Activated CD4-positive, alpha-beta T cell treated with anti-CD3 and anti-CD28 coated beads for 4 hours (primary cell): ENCODE measurements around the gene PCDHGA11.
"Not testable (repeated sequence)": the region's sequence is repeated elsewhere in the genome, so short reads cannot be mapped to it uniquely, and the experiment has no call there.

Experiments
- DNase-seq, 2 donors: peaks; one replicate each; pipeline ENCODE4 v3.0.0-alpha.2; 2020

PCDHGA11 gene

DNA sequence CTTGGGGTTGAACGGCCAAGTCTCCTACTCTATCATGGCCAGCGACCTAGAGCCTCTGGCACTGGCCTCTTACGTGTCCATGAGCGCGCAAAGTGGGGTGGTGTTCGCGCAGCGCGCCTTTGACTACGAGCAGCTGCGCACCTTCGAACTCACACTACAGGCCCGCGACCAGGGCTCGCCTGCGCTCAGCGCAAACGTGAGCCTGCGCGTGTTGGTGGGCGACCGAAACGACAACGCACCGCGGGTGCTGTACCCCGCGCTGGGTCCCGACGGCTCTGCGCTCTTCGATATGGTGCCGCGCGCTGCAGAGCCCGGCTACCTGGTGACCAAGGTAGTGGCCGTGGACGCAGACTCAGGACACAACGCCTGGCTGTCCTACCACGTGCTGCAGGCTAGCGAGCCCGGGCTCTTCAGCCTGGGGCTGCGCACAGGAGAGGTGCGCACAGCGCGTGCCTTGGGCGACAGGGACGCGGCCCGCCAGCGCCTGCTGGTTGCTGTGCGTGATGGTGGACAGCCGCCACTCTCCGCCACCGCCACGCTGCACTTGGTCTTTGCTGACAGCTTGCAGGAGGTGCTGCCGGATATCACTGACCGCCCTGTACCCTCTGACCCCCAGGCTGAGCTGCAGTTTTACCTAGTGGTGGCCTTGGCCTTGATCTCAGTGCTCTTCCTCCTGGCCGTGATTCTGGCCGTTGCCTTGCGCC lies 21.1 kb upstream of the PCDHGA11 start:
- DNase-seq: no peak

DNA sequence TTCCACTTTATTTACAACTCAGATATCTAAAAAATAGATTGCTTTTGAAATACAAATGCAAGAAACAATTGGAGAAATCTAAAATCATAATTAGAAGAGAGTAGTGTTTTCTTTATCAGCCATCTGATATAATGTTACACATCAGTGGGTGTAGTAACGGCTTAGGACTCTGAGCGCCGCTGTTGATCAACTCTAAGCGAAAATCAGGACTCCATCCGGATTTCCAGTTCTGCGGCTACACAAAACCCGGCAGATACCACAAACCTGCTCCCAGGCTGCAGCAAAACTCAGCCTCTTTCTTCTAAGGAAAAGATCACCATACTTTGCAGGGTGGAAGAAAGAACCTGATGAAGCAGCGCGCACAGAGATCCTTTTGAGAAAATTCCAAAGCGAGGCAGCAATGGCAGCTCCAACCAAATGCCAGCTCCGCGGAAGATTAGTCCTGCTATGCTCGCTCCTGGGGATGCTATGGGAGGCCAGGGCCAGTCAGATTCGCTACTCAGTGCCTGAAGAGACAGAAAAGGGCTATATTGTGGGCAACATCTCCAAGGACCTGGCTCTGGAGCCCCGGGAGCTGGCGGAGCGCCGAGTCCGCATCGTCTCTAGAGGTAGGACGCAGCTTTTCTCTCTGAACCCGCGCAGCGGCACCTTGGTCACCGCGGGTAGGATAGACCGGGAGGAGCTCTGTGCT lies 18.2 kb upstream of the PCDHGA11 start, which contains the start of gene PCDHGA9:
Gene PCDHGA9 (plus strand): TSS at position 226 of the 691 bp plus-strand sequence. CDS start 175 bp downstream, at position 401.
- DNase-seq: no peak

DNA sequence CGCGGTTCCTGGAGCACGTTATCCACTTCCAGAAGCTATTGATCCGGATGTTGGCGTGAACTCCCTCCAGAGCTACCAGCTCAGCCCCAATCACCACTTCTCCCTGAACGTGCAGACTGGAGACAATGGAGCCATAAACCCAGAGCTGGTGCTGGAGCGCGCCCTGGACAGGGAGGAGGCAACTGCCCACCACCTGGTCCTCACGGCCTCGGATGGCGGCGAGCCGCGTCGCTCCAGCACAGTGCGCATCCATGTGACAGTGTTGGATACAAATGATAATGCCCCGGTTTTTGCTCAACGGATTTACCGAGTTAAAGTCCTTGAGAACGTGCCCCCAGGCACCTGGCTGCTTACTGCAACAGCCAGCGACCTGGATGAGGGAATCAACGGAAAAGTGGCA lies 17.5 kb upstream of the PCDHGA11 start:
- no peak for DNase-seq

DNA sequence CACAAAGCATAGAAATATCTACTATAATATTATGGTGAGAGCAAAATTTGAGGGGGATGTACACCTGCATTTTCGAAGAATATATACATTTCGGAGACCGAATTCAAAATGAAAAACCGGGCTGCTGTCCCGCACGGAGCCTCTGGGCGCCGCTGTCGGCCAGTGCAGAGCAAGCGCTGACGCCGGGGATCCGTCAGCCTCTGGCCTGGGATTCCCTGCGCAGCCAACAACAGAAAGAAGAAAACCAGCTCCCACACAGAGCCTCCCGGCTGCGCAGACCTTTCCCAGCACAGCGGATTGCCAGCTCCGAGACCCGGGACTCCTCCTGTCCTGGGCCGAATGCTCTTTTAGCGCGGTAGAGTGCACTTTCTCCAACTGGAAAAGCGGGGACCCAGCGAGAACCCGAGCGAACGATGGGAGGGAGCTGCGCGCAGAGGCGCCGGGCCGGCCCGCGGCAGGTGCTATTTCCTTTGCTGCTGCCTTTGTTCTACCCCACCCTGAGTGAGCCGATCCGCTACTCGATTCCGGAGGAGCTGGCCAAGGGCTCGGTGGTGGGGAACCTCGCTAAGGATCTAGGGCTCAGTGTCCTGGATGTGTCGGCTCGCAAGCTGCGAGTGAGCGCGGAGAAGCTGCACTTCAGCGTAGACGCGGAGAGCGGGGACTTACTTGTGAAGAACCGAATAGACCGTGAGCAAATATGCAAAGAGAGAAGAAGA lies 12.9 kb upstream of the PCDHGA11 start, which contains the start of gene PCDHGB6:
Gene PCDHGB6 (plus strand): TSS at position 232 of the 716 bp plus-strand sequence. CDS start 182 bp downstream, at position 414.
- DNase-seq: not testable (repeated sequence)

DNA sequence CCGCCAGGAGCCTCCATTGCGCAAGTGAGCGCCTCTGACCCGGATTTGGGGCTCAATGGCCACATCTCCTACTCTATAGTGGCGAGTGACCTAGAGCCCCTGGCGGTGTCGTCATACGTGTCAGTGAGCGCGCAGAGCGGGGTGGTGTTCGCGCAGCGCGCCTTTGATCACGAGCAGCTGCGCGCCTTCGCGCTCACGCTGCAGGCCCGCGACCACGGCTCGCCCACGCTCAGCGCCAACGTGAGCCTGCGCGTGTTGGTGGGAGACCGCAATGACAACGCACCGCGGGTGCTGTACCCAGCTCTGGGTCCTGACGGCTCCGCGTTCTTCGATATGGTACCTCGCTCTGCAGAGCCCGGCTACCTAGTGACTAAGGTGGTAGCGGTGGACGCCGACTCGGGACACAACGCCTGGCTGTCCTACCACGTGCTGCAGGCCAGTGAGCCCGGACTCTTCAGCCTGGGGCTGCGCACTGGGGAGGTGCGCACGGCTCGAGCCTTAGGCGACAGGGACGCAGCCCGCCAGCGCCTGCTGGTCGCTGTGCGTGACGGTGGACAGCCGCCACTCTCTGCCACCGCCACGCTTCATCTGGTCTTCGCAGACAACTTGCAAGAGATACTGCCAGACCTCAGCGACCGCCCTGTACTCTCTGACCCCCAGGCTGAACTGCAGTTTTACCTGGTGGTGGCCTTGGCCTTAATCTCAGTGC lies 11.1 kb upstream of the PCDHGA11 start:
- no peak for DNase-seq

DNA sequence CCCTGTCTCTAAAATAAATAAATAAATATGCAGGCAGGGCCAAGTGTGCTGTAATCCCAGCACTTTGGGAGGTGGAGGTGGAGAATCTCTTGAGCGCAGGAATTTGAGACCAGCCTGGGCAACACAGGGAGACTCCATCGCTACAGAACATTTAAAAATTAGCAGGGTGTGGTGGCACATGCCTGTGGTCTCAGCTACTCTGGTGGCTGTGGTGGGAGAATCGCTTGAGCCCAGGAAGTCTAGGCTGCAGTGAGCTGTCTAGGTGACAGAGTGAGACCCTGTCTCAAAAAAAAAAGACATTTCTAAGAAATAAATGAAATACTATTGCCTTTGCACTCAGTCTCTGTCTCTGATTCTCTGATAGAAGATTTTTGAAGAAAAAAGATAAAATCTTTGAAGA lies 9.3 kb upstream of the PCDHGA11 start:
- DNase-seq: no peak

DNA sequence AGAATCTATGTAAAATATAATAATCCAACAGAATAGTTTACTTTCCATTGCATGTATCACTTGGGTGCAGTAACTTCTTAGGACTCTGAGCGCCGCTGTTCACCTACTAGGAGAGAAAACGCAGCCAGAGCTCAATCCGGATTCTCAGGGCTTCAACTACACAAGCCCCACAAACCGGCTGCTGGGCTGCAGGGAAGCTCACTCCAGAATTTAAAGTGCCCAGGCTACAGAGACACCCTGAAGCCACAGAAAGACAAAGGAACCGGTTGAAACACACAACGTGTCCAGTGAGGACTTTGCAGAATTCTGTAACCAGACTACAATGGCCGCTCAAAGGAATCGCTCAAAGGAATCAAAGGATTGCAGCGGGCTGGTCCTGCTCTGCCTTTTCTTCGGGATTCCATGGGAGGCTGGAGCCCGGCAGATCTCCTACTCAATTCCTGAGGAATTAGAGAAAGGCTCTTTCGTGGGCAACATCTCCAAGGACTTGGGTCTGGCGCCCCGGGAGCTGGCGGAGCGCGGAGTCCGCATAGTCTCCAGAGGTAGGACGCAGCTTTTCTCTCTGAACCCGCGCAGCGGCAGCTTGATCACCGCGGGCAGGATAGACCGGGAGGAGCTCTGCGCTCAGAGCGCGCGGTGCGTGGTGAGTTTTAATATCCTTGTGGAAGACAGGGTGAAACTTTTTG lies 7.9 kb upstream of the PCDHGA11 start, which contains the start of gene PCDHGA10:
Gene PCDHGA10 (plus strand): TSS at position 134 of the 686 bp plus-strand sequence. CDS start 189 bp downstream, at position 323.
- DNase-seq: peak; percentile 44 to 52

DNA sequence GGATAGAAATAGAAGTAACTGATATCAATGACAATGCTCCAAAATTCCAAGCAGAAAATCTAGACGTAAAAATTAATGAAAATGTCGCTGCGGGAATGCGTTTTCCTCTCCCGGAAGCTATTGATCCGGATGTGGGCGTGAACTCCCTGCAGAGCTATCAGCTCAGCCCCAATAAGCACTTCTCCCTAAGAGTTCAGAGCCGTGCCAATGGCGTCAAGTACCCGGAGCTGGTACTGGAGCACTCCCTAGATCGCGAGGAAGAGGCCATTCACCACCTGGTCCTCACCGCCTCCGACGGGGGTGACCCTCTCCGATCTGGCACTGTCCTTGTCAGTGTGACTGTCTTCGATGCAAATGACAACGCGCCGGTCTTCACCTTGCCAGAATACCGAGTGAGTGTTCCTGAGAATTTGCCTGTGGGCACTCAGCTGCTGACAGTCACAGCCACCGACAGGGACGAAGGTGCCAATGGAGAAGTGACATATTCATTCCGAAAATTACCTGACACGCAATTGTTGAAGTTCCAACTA lies 7.2 kb upstream of the PCDHGA11 start:
- no peak for DNase-seq

DNA sequence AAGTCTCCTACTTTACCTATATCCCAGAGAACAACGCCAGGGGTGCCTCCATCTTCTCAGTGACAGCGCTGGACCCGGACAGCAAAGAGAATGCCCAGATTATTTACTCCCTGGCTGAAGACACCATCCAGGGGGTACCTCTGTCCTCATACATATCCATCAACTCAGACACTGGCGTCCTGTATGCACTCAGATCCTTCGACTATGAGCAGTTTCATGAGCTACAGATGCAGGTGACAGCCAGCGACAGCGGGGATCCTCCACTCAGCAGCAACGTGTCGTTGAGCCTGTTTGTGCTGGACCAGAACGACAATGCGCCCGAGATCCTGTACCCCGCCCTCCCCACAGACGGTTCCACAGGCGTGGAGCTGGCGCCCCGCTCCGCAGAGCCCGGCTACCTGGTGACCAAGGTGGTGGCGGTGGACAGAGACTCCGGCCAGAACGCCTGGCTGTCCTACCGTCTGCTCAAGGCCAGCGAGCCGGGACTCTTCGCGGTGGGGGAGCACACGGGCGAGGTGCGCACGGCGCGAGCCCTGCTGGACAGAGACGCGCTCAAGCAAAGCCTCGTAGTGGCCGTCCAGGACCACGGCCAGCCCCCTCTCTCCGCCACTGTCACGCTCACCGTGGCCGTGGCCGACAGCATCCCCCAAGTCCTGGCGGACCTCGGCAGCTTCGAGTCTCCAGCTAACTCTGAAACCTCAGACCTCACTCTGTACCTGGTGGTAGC lies 6.1 kb upstream of the PCDHGA11 start:
- not testable (repeated sequence) for DNase-seq

DNA sequence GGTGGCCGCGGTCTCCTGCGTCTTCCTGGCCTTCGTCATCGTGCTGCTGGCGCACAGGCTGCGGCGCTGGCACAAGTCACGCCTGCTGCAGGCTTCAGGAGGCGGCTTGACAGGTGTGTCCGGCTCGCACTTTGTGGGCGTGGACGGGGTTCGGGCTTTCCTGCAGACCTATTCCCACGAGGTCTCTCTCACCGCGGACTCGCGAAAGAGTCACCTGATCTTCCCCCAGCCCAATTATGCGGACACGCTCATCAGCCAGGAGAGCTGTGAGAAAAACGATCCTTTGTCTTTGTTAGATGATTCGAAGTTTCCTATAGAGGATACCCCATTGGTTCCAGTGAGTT lies 5.6 kb upstream of the PCDHGA11 start:
- not testable (repeated sequence) for DNase-seq

DNA sequence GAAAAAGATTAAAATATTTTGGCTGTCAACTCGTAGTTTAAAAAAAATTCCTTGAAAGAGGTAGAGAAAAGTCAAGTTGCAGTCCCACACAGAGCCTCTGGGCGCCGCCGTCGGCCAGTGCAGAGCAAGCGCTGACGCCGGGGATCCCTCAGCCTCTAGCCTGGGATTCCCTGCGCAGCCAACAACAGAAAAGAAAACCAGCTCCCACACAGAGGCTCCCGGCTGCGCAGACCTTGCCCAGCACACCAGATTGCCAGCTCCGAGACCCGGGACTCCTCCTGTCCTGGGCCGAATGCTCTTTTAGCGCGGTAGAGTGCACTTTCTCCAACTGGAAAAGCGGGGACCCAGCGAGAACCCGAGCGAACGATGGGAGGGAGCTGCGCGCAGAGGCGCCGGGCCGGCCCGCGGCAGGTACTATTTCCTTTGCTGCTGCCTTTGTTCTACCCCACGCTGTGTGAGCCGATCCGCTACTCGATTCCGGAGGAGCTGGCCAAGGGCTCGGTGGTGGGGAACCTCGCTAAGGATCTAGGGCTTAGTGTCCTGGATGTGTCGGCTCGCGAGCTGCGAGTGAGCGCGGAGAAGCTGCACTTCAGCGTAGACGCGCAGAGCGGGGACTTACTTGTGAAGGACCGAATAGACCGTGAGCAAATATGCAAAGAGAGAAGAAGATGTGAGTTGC lies 3.2 kb upstream of the PCDHGA11 start, which contains the start of gene PCDHGB7:
Gene PCDHGB7 (plus strand): TSS at position 184 of the 679 bp plus-strand sequence. CDS start 183 bp downstream, at position 367.
- not testable (repeated sequence) for DNase-seq

DNA sequence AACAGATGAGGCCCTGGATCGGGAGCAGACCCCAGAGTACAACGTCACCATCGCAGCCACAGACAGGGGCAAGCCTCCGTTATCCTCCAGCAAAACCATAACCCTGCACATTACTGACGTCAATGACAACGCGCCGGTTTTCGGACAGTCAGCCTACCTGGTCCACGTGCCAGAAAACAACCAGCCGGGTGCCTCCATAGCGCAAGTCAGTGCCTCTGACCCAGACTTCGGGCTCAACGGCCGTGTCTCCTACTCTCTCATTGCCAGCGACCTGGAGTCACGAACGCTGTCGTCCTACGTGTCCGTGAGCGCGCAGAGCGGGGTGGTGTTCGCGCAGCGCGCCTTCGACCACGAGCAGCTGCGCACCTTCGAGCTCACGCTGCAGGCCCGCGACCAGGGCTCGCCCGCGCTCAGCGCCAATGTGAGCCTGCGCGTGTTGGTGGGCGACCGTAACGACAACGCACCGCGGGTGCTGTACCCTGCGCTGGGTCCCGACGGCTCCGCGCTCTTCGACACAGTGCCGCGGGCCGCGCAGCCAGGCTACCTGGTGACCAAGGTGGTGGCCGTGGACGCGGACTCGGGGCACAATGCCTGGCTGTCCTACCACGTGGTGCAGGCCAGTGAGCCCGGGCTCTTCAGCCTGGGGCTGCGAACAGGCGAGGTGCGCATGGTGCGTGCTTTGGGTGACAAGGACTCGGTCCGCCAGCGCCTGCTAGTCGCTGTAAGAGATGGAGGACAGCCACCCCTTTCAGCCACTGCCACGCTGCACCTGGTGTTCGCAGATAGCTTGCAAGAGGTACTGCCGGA lies 1.6 kb upstream of the PCDHGA11 start:
- no peak for DNase-seq

DNA sequence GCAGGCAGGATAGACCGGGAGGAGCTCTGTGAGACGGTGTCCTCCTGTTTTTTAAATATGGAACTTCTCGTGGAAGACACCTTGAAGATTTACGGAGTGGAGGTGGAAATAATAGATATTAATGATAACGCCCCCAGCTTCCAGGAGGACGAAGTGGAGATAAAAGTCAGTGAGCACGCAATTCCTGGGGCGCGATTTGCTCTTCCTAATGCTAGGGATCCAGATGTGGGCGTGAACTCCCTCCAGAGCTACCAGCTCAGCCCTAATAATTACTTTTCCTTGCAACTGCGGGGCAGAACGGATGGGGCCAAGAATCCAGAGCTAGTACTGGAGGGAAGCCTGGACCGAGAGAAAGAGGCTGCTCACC lies 621 bp downstream of the PCDHGA11 start:
- DNase-seq: no peak

DNA sequence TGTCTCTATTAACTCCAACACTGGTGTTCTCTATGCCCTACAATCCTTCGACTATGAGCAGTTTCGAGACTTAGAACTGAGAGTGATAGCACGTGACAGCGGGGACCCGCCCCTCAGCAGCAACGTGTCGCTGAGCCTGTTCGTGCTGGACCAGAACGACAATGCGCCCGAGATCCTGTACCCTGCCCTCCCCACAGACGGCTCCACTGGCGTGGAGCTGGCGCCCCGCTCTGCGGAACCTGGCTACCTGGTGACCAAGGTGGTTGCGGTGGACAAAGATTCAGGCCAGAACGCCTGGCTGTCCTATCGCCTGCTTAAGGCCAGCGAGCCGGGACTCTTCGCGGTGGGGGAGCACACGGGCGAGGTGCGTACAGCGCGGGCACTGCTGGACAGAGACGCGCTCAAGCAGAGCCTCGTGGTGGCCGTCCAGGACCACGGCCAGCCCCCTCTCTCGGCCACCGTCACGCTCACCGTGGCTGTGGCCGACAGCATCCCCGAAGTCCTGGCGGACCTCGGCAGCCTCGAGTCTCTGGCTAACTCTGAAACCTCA lies 2.0 kb downstream of the PCDHGA11 start:
- DNase-seq: no peak

DNA sequence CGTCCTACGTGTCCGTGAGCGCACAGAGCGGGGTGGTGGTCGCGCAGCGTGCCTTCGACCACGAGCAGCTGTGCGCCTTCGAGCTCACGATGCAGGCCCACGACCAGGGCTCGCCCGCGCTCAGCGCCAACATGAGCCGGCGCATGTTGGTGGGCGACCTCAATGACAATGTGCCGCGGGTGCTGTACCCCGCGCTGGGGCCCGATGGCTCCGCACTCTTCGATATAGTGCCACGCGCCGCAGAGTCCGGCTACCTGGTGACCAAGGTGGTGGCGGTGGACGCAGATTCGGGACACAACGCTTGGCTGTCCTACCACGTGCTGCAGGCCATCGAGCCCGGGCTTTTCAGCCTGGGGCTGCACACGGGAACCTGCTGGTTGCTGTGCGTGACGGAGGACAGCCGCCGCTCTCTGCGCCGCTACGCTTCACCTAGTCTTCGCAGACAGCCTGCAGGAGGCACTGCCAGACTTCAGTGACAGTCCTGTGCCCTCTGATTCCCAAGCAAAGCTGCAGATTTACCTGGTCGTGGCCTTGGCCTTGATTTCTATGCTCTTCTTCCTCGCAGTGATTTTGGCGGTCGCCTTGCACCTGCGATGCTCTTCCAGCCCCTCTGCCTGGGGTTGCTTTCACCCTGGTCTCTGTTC lies 7.1 kb downstream of the PCDHGA11 start:
- no peak for DNase-seq

DNA sequence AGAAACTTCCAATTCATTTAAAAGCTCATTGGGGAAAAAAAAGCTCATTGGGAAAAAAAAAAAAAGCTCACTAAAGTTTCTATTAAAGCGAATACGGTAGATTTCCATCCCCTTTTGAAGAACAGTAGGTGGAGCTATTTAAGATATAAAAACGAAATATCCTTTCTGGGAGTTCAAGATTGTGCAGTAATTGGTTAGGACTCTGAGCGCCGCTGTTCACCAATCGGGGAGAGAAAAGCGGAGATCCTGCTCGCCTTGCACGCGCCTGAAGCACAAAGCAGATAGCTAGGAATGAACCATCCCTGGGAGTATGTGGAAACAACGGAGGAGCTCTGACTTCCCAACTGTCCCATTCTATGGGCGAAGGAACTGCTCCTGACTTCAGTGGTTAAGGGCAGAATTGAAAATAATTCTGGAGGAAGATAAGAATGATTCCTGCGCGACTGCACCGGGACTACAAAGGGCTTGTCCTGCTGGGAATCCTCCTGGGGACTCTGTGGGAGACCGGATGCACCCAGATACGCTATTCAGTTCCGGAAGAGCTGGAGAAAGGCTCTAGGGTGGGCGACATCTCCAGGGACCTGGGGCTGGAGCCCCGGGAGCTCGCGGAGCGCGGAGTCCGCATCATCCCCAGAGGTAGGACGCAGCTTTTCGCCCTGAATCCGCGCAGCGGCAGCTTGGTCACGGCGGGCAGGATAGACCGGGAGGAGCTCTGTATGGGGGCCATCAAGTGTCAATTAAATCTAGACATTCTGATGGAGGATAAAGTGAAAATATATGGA lies 9.7 kb downstream of the PCDHGA11 start, which contains the start of gene PCDHGA12:
Gene PCDHGA12 (plus strand): TSS at position 176 of the 782 bp plus-strand sequence. CDS start 253 bp downstream, at position 429.
- DNase-seq: no peak

DNA sequence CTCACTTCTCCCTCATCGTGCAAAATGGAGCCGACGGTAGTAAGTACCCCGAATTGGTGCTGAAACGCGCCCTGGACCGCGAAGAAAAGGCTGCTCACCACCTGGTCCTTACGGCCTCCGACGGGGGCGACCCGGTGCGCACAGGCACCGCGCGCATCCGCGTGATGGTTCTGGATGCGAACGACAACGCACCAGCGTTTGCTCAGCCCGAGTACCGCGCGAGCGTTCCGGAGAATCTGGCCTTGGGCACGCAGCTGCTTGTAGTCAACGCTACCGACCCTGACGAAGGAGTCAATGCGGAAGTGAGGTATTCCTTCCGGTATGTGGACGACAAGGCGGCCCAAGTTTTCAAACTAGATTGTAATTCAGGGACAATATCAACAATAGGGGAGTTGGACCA lies 10.4 kb downstream of the PCDHGA11 start:
- no peak for DNase-seq

DNA sequence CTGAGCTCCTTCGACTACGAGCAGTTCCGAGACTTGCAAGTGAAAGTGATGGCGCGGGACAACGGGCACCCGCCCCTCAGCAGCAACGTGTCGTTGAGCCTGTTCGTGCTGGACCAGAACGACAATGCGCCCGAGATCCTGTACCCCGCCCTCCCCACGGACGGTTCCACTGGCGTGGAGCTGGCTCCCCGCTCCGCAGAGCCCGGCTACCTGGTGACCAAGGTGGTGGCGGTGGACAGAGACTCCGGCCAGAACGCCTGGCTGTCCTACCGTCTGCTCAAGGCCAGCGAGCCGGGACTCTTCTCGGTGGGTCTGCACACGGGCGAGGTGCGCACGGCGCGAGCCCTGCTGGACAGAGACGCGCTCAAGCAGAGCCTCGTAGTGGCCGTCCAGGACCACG lies 11.5 kb downstream of the PCDHGA11 start:
- DNase-seq: not testable (repeated sequence)
